Testis (tissue), 2 donors: ENCODE data around the gene CUX1.
"Not testable (repeated sequence)": the region's sequence is repeated elsewhere in the genome, so short reads cannot be mapped to it uniquely, and the experiment has no call there.

Experiments
- CTCF ChIP-seq, 3 experiments: fragments of 450-650 bp in 2 of 3; fragments of 200-600 bp in 1 of 3; sonication (generic) in 1 of 3; IDR thresholded peaks; one replicate each; pipeline ENCODE4 v1.5.1; 2016 to 2019; ENCODE audit warnings: antibody characterized with exemption in 3 of 3, mild to moderate bottlenecking in 2 of 3, moderate library complexity in 1 of 3
- POLR2A ChIP-seq: fragments of 450-650 bp; IDR thresholded peaks from one replicate; pipeline ENCODE4 v1.6.1; 2017; ENCODE audit warnings: antibody characterized with exemption, mild to moderate bottlenecking, moderate library complexity

- not testable (repeated sequence) for TF ChIP-seq CTCF (IDR thresholded peaks at IDR 0.05); POLR2A
These were observed 507.7 kb downstream of the CUX1 start for GRCh38 chr7:102325106-102325505.
